T-helper 2 cell (primary cell): ENCODE data around the gene NRM.
"Not testable (repeated sequence)": the region's sequence is repeated elsewhere in the genome, so short reads cannot be mapped to it uniquely, and the experiment has no call there.

Experiments
- DNase-seq, 5 experiments: peaks; one replicate each; pipeline versions ENCODE4 v3.0.0 to v3.0.0-alpha.2; 2012 to 2022

NRM gene

DNA sequence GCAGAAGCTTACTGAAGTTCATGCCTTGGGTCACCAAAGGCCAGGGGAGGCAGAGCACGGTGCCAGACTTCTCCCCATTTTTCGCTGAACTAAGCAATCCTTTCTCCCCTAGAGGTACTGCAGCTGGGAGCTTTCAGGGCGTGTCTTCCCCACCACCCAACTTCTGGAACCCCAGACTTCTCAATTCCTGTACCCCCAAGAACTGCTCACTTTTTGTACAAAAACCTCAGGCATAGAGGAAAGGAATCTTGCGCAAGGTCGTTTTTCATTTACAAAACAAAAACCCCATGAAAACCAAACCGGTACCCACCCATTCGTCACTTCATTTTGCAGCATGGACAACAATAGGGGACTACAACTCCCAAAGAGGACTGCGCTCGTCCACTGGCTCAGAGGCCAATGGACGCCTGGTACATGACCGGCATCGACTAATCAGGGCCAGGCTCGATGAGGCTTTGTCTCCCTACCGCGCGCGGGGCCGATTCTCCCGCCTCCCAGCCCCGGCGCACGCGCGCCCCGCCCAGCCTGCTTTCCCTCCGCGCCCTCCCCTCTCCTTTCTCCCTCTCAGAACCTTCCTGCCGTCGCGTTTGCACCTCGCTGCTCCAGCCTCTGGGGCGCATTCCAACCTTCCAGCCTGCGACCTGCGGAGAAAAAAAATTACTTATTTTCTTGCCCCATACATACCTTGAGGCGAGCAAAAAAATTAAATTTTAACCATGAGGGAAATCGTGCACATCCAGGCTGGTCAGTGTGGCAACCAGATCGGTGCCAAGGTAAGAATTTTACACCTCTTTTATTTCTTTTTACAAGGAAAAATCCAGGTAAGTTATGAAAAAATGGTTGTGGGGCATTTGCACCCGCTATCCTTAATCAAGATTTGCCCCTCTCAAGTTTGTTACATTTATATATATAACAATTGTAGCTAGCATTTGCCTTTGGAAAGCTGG, 29.3 kb upstream of the NRM start, which contains the start of gene TUBB:
Gene TUBB (plus strand): TSS at position 562 of the 947 bp plus-strand sequence. CDS start 155 bp downstream, at position 717.
- peak; percentile 92 to 99 (median 92) for DNase-seq

DNA sequence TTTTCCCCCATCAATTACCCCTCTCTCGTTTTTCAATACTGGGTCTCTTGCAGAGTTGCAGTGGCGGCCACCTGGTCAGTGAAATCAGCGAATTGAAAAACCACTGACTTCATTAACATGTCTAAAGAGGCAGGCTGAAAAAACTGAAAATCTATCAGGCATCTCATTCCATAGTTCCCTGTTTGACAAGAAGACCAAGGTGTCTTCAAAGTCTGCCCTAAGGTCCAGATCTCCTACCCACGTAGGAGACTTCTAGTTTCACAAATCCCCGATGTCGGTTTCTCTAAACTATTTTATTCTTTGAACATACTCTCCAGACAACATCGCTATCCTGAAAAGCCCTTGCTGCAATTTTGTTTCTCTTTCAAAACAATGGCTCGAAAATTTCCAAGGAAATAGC, 28.6 kb upstream of the NRM start:
- DNase-seq: no peak

DNA sequence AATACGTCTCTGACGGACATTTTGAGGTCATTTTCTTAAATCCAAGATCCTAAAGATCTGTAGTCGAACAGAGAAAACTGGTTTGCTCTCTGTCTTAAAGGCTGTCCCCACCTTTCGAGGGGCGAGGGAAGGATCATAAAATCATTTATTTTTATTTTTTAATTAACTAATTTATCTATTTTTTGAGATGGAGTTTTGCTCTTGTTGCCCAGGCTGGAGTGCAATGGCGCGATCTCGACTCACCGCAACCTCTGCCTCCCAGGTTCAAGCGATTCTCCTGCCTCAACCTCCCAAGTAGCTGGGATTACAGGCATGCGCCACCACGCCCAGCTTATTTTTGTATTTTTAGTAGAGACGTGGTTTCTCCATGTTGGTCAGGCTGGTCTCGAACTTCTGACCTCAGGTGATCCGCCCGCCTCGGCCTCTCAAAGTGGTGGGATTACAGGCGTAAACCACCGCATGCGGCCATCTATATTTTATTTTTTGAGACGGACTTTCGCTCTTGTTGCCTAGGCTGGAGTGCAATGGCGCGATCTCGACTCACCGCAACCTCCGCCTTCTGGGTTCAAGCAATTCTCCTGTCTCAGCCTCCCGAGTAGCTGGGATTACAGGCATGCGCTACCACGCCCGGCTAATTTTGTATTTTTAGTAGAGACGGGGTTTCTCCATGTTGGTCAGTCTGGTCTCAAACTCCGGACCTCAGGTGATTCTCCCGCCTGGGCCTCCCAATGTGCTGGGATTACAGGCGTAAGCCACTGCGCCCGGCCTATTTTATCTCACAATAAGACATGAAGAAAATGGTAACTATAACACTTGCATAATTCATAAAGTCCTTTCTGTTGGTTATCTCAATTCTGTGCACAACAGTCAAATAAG, 27.3 kb upstream of the NRM start:
- not testable (repeated sequence) for DNase-seq

DNA sequence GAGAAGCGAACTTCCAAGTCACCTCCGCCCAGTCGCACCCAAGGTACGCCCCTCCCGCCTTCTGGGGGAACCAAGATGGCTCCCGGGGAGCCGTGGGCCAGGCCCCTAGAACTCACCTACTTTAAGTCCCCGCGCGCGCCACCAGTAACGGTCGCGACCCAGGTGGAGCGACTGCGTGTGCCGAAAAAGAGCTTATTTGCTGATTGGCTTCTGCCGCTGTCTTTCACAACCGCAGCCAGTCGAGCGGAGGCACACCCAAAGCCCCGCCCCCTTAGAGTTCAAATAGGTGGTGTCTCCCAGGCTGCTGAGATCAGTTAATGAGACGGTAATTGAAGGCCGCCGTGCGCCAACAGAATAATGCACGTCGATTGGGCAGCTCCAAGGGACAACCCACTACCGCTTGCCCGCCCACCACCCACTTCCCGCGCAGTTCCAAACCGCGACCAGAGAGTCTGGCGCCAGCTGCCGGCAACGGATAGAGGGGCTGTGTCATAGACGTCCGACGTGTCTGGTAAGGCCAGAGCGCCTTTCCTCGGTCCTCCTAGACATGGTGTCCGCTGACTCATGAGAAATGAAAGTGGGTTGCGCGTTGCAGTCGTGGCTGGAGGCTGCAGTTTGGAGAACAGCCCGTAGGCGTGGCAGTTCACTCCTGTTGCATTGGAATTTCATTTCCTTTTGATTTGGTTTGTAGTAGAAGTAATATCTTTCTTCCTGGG, 26.5 kb upstream of the NRM start, which contains the start of gene MDC1:
Gene MDC1 (minus strand): TSS at position 153 of the 716 bp plus-strand sequence. CDS start 2,106 bp downstream, outside the sequence.
- peak; percentile 90 to 100 (median 99) for DNase-seq

DNA sequence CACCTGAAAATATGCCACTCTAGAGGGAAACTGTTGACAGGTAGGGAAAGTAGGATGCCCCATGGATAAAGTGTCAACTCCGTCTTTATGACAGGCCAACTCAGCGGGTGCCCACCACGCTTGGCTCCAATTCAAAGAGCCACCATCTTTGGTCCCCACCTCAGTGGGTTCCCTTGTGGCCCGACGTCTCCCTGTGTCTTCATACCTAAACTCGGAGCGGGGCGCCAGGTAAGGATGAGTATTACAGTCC, 26.0 kb upstream of the NRM start:
- DNase-seq: no peak

DNA sequence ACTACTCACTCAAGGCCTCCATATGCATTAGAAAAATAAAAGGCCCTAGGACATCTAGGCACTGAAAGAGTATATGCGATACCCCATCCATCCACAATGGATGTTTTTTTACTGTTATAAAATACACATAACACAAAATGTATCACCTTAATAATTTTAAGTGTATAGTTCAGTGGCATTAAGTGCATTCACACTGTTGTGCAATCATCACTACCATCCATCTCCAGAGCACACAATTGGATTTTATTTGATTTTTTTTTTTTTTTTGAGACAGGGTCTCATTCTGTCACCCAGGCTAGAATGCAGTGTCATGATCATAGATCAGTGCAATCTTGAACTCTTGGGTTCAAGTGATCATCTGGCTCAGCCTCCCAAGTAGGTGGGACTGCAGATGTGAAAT, 23.5 kb upstream of the NRM start:
- DNase-seq: no peak

DNA sequence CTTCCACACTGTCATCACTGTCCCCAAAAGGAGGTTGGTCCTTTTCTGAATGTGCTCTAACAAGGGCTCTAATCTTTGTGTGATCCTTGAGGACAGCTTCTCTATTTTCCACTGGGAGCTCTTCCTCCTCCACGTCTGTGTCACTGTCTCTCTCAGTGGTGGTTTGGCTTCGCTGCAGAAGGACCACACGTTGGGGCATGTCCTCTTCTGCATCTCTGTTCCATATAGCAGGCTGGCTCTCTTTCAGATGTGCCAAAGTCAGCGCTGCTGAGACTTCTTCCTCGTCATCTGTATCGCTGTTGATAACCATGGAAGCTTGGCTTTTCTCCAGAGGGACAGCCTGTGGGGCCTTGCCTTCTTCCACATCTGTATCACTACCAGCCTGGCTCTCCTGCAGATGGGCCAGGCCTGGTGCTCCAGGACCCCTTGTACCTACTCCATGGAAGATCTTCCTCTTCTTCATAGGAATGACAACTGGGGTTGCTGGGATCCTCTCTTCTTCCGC, 21.7 kb upstream of the NRM start:
- no peak for DNase-seq

DNA sequence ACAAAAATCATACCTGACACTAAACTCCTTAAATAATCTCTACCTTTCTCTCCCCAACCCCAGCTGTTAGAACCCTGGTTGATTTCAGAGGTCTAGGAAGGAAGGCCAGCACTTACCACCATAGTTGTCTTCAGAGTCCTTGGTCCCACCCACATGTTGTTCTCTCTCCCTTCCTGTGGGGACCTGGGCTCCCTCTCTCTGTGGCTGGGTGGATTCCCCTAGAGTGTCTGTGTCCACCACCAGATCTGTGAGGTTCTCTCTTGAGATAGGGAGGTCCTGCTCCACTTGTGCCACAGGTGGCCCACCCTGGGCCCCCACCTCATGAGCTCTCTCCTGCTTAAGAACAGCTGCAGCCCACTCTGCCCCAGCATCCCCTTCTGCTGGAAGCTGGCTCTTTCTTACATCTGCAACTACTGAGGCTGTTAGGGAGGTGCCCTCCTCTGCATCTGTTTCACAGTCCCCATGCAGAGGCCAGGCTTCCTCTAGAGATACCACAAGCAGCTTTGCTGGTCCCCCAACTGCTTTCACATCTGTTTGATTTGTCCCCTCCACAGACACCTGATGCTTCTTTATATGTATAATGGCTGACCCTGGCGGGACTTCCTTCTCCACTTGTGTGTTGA, 21.1 kb upstream of the NRM start:
- DNase-seq: peak in 1 of 5 experiments; percentile 61

DNA sequence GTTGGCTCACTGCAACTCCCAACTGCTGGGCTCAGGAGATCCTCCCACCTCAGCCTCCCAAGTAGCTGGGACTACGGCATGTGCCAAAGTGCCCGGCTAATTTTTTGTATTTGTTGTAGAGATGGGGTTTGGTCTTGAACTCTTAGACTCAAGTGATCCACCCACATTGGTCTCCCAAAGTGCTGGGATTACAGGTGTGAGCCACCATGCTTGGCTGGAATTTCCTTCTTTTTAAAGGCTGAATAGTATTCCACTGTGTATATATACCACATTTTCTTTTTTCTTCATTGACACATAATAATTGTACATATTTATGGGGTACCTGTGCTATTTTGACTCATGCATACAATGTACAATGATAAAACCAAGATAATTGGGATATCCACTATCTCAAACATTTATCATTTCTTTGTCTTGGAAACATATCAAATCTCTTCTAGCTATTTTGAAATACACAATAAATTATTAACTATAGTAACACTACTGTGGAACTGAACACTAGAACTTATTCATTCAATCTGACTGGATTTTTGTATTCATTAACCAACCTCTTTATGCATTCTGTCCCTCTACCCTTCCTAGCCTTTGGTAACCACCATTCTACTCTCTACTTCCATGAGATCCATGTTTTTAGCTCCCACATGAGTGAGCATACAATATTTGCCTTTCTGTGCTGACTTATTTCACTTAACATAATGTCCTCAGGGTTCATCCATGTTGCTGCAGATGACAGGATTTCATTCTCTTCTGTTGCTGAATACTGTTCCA, 18.5 kb upstream of the NRM start:
- no peak for DNase-seq

DNA sequence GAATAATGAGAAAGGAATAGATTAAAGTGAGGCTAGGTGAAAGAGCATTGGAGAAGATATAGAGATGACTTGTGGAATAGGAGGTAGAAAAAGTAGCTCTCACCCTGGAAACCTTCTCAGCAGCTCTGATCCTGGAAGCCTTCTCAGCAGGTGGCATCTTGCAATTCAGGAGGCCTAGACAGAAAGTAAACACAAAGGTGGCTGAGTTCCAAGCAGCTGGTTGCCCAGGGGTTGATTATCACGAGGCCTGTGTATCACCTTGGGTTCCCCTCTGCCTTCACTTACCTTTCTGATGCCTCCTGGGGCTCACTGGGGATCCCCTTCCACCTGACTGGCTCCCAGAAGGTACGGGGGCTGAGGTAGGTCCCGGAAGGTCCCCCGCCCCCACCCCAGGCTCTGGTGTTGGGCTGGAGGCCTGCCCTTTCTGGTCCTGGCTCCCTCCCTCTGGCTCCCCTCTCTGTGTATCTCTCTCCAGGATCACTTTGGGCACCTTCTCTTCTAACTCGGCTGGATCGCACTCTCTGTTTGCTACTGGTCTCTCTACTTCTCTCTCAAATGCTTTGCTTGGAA, 16.6 kb upstream of the NRM start:
- no peak for DNase-seq

DNA sequence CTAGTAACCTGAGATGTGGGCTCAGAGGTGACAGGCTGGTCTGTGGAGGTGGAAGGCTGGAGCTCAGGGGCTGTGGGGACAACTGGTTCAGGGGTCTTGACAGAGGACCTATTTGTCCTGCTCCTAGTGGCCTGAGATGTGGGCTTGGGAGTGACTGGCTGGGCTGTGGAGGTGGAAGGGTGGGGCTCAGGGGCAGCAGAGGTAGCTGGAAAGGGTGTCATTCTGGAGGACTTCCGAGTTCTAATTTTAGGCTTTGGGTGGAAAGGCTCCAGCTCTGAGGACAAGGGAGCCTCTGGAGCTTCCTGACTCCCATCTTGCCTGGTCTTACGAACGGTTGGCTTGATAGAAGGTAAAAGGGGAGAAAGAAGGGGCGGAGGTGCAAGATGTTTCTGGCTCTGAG, 14.8 kb upstream of the NRM start:
- DNase-seq: no peak

DNA sequence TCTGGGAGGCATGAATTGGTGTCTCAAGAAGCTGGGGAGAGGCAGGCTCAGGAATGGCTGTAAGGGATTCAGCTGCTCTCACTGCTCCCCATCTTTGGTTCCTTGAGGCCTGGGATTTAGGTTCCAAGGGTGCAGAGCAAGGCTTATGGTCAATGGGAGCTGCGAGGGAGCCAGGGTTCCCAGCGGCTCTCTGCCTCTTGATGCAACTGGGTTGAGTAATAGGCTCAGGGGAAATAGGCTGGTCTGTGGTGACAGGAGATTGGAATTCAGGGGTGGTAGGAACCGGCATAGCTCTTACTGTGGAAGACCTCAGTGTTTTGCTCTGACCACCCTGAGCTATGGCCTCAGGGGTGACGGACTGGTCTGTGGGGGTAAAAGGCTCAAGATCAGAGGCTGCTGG, 13.0 kb upstream of the NRM start:
- no peak for DNase-seq

DNA sequence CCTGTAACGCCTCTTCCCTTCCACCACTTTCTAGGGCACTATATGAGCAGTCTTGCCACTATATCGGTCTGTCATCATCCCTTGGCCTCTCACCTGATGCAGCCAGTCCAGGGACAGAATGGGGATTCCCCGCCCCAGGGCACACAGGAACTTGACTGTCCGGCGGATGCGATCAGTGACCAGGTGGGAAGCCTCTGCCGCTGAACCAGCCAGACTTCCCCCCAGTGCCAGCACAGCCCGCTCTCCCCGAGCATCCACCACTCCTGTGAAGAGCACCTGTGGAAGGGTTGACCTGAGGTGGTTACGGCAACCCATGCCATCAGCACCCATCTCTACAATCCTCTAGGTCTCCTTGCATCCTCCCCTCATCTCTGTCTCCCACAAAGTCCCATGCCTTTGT, 12.2 kb upstream of the NRM start:
- no peak for DNase-seq

DNA sequence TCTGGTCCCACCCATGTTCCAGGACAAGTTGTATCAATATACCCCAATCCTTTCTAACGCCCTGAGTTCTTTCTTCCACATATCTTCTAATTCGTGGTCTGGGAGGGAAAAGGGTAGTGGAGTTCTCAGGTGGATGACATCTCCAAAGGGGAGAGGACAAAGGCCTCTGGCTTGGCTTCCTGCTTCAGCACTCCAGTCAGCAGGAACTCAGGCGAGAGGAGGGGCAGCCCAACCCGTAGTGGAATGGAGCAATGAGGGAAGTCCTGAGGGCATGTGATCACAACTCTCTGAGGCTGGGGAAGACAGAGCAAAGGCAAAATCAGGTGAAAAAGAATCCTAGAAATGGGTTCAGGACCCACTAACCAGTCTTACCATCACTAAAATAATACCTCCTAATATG, 9.6 kb upstream of the NRM start:
- no peak for DNase-seq

DNA sequence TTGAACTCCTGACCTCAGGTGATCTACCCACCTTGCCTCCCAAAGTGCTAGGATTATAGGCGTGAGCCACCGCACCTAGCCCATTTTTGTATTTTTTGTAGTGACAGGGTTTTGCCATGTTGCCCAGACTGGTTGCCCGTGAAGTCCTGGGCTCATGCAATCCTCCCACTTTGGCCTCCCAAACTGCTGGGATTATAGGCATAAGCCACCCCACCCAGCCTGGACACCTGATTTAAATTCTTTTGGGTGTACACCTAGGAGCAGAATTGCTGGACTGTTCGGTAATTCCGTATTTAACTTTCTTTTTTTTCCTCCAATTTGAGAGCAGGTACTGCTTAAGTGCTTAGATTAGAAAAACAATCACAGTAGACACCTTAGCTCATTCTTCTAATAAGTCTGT, 5.6 kb upstream of the NRM start:
- no peak for DNase-seq

DNA sequence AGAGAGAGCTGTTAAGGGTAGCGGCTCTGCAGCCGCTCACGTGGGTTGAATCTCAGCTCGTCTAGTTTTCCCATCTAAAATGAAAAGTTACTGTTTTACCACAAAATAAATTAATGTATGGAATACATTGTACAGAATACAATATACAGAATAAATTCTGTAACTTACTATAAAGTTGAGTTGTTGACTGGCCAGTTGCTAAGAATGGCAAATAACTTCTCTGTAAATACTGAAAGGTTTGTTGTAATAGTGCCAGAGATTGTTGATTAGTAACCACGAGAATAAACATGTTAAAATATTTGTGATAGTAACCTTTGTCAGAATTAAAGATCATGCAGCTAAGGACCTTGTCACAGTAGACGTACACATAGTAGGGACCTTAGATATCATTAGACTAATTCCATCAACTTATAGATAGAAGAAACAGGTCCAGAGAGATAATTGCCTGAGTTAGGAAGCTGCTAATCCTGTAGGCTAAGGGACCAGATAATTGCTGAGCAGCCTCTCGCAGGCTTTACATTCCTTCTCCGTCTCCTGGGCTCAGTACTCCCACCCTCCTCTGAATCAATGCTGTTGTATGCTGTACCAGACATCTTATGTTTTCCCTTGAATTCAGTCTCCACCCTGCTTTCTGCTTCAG, 544 bp upstream of the NRM start:
- no peak for DNase-seq

DNA sequence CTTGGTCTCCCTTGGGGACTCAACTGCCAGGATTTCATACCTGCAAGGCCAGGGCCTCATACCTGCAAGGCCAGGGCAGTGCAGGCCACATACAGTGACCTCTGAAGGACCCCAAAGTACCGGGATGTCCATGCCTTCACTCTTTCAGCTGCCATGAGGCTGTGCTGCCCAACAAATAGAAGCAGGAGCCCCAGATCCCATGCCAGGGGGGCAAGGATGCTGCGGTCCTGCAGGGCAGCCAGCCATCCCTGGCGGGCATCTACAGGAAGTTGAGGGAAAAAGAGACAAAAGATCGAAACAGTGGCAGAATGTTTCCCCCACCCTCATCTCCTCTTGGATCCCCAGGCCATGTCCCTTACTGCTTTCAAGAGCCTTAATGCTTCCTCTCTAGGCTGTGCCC, 799 bp downstream of the NRM start:
- no peak for DNase-seq

DNA sequence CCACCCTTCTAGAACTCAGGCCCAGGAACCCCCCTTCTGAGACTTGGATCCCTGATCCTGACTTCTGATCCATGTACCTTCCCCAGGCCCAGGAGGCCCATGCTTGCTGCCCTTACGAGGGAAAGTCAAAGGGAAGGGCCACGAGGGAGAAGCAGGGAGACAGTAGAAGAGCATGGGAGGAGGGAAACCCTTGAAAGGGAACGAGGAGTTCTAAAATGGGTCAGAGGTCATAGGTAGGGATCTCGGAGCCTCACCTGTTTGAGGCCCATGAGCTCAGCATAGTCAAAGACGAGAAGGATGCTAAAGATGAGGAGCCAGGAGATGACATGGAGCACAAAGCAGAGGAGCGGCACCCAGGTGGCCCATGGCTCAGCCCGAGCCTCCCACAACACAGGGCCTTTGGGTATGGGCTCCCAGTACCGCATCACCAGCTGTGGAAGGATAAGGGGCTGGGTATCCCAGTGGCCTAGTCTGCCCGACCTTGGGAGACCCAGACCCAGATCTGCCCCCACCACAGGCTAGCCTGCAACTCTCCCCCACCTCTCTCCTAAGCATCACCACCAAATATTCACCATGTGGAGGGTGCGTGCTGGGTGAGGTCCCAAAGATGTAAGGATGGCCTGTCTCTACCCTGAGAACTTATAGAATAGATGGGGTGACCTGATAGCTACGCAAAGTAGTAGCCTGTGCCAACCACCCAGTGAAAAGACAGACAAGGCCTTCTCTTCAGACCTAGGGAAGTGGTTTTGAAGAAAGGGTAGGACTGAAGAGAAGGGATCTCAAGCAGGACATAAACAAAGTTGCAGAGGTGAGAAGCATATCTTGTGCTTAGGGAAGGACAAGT, 1.5 kb downstream of the NRM start:
- DNase-seq: no peak

DNA sequence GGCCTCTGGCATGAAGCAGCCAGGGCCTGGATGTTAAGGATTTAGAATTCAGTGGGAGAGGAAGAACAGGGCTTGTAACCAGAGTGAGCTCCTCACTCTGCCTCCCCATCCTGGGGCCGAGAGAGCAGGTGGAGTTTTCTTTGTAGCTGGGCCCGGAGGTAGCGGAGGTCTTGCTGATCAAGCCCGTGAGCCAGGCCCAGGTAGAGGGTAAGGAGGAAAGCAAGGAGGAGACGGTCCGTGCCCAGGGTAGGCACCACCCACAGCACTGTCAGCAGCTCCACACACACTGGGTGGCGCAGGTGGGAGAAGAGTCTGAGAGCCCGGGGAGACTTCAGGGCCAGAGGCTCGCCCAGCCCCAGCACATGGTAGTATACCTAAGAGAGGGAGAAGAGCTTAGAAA, 2.2 kb downstream of the NRM start:
- DNase-seq: no peak
